HuH-7.5 (cell line): ENCODE data around the gene IGFLR1.
"Not testable (repeated sequence)": the region's sequence is repeated elsewhere in the genome, so short reads cannot be mapped to it uniquely, and the experiment has no call there.

Source experiments
- DNase-seq: peaks from one replicate; pipeline ENCODE4 v3.0.0; 2011; ENCODE audit warnings: low spot score

Gene IGFLR1

GRCh38 chr19:35739275-35740107 is 2.8 kb downstream of the IGFLR1 start:
- no peak for DNase-seq

- no peak for DNase-seq
These were observed 3.4 kb downstream of the IGFLR1 start for GRCh38 chr19:35738887-35739229.

DNA sequence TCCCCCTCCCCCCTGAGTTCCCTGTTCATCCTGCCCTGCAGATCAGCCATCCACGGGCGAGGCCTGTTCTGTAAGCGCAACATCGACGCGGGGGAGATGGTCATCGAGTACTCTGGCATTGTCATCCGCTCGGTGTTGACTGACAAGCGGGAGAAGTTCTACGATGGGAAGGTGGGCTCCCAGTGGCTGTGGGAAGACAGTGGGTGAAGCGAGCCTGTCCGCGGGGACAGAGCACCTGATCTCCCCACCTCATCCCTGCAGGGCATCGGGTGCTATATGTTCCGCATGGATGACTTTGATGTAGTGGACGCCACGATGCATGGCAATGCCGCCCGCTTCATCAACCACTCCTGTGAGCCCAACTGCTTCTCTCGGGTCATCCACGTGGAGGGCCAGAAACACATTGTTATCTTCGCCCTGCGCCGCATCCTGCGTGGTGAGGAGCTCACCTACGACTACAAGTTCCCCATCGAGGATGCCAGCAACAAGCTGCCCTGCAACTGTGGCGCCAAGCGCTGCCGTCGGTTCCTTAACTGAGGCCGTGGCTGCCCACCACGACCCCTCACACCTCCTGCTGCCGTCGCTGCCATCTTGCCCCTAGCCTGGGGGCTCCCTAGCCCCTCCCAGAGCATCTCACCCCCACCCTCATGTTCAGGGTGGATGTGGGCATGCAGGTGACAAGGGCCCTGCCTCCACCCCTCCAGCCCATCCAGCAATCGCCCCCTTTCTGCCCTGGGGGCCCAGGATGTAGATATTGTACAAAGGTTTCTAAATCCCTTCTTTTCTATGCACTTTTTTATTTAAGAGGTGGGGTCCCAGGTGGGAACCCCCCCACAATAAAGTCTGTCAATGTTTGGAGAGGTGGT is 4.0 kb downstream of the IGFLR1 start:
- DNase-seq: no peak

DNA sequence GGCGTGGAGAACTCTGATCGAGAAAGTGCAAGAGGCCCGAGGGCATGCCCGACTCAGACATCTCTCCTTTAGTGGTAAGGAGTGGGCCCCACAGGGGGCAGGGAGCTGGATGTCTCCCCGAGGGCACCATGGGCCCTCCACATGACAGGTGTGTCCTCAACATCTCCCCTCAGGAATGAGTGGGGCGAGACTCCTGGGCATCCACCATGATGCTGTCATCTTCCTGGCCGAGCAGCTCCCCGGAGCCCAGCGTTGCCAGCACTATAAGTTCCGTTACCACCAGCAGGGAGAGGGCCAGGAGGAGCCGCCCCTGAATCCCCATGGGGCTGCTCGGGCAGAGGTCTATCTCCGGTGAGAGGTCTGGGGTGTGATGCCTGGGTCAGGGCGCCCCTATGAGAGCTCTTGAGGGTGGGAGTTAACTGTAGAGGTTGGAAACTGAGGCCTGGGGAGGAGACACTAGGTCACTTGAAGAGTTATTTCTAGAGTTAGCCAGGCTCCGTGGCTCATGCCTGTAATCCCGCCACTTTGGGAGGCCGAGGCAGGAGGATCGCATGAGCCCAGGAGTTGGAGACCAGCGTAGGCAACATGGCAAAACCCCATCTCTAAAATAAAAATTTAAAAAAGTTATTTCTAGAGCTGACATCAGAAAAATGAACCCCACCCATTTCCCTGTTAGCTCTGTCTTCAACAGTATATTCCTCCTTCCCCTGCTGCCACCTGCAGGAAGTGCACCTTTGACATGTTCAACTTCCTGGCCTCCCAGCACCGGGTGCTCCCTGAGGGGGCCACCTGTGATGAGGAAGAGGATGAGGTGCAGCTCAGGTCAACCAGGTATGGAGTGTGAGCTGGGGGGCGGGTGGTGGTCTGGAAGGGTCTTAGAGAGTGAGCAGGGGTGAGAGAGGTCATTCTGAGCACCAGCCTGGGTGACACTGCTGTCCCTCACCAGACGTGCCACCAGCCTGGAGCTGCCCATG is 5.1 kb downstream of the IGFLR1 start:
- DNase-seq: no peak

- DNase-seq: no peak
These were observed 7.4 kb downstream of the IGFLR1 start for GRCh38 chr19:35734889-35735288.

- DNase-seq: no peak
These were observed 8.0 kb downstream of the IGFLR1 start for GRCh38 chr19:35734273-35734672.

- no peak for DNase-seq
These were observed 8.8 kb downstream of the IGFLR1 start for GRCh38 chr19:35733180-35734125.

- DNase-seq: no peak
These were observed 9.6 kb downstream of the IGFLR1 start for GRCh38 chr19:35732540-35733179.

- DNase-seq: no peak
These were observed 10.4 kb downstream of the IGFLR1 start for GRCh38 chr19:35731779-35732405.

DNA sequence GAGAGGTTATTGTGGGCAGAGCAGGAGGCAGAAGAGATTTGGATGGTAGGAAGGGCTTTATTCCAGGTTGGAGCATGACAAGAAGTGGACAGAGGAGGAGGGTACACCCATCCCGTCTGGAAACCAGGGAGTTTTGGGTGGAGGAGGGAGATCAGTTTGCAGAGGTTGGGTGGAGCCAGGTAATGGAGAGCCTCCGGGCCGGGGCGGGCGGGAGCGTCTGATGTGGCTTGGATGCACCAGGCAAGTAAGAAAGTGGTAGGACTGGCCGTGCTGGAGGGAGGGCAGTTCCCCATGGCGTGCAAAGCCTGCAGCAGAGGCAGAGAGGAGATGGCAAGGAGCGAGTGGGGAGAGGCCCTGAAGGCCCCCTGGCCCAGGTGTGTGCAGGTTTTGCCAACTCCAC is 10.9 kb downstream of the IGFLR1 start:
- DNase-seq: no peak

GRCh38 chr19:35730326-35730725 is 11.9 kb downstream of the IGFLR1 start:
- no peak for DNase-seq

- DNase-seq: no peak
These were observed 12.5 kb downstream of the IGFLR1 start for GRCh38 chr19:35729763-35730162.

DNA sequence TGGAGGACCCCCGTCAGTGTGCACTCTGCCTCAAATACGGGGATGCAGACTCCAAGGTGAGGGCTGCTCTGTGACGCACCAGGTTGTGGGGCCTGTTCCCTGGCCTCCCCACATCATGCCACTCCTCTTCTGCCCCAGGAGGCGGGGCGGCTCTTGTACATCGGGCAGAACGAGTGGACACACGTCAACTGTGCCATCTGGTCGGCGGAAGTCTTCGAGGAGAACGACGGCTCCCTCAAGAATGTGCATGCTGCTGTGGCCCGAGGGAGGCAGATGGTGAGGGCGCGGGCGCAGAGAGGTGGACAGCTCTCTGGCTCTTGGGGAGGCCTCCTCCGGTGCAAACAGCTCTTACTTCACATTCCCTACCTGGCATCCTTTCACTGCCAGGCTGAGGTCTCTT is 13.2 kb downstream of the IGFLR1 start:
- no peak for DNase-seq

GRCh38 chr19:35727956-35728706 is 14.1 kb downstream of the IGFLR1 start:
- DNase-seq: no peak

GRCh38 chr19:35727053-35727955 is 14.9 kb downstream of the IGFLR1 start:
- no peak for DNase-seq

DNA sequence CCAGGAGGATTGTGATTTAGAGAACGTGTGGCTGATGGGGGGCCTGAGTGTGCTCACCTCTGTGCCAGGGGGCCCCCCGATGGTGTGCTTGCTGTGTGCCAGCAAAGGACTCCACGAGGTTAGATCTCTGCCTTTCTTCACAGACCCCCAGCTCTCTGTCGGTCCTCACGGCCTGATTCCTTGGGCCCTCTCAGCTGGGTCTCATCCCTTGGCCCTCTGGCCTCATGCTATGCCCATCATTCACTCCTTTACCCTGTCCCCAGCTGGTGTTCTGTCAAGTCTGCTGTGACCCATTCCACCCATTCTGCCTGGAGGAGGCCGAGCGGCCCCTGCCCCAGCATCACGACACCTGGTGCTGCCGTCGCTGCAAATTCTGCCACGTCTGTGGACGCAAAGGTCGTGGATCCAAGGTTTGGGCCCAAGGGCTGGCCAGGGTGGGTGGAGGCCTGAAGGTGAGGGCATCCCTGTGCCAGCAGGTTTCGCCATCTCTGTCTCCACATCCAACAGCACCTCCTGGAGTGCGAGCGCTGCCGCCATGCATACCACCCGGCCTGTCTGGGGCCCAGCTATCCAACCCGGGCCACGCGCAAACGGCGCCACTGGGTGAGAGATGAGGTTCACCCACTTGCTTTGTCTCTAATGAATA is 16.9 kb downstream of the IGFLR1 start:
- no peak for DNase-seq

GRCh38 chr19:35724560-35724959 is 17.7 kb downstream of the IGFLR1 start:
- no peak for DNase-seq

GRCh38 chr19:35724132-35724531 is 18.1 kb downstream of the IGFLR1 start:
- DNase-seq: not testable (repeated sequence)
